ENCODE measurements around the gene KHNYN.

Gene KHNYN

GRCh38 chr14:24459331-24459730 lies 29.6 kb downstream of the KHNYN start:
- no peak overlapping the region for H4K12ac ChIP-seq (ENCODE audit: low read depth, low read length)
- no peak overlapping the region for H4K91ac ChIP-seq (ENCODE audit: low read depth, low read length)
- peaks cover 0 to 1% of the 10 kb centered on the region in 2 experiments for H3K36me3 ChIP-seq (ENCODE audit: control insufficient read depth in 1 of 2, insufficient read depth in 2 of 2, low read length in 2 of 2)
- no peak overlapping the region for H3K9ac ChIP-seq (ENCODE audit: low read length)
- no peaks in the 10 kb centered on the region for H3K27me3 ChIP-seq (ENCODE audit: insufficient read depth, low read length)
- no peak overlapping the region for H3K27ac ChIP-seq (ENCODE audit: low read depth, low read length)
- no peak overlapping the region for H3K4me2 ChIP-seq (ENCODE audit: low read length)
- H2BK5ac ChIP-seq (ENCODE audit: low read depth, low read length, poor library complexity) = no peak overlapping the region
- no peak overlapping the region for H2BK12ac ChIP-seq (ENCODE audit: low read length)
- no peaks in the 10 kb centered on the region for H3K79me1 ChIP-seq (ENCODE audit: low read length)
- H3K4me1 ChIP-seq (ENCODE audit: control insufficient read depth in 1 of 2, insufficient read depth in 2 of 2, low read length in 2 of 2) = no peaks in the 10 kb centered on the region
- no peak overlapping the region for H2BK120ac ChIP-seq (ENCODE audit: insufficient read depth, low read length, poor library complexity)
- H4K8ac ChIP-seq (ENCODE audit: low read depth, low read length) = no peak overlapping the region
- no peak overlapping the region for H3K4ac ChIP-seq (ENCODE audit: low read depth, low read length)
- H3K14ac ChIP-seq (ENCODE audit: low read length) = no peak overlapping the region
- no CpG with 5 or more reads among the region's 3 CpGs for WGBS (ENCODE audit: extremely low coverage, insufficient coverage, insufficient read length)
- no peak overlapping the region for H2AK5ac ChIP-seq (ENCODE audit: low read length)
- no peak overlapping the region for H3K4me3 ChIP-seq (ENCODE audit: low read depth, low read length)
- no peak overlapping the region for H3K18ac ChIP-seq (ENCODE audit: low read length)
- H3K23ac ChIP-seq (ENCODE audit: low read length) = no peak overlapping the region
- no peak overlapping the region for H2AFZ ChIP-seq (ENCODE audit: insufficient read depth, low read length, poor library complexity)
- H3K9me3 ChIP-seq (ENCODE audit: insufficient read depth, low read depth, low read length) = peaks cover 3% of the 10 kb centered on the region
- H3K79me2 ChIP-seq (ENCODE audit: control insufficient read depth, insufficient read depth, low read length, poor library complexity) = no peaks in the 10 kb centered on the region
- no peak for DNase-seq

GRCh38 chr14:24461336-24461735 lies 31.6 kb downstream of the KHNYN start:
- Histone ChIP-seq H3K4ac (ENCODE audit: low read depth, low read length) (no peak overlapping the region), H3K14ac (ENCODE audit: low read length) (no peak overlapping the region), H3K27ac (ENCODE audit: low read depth, low read length) (no peak overlapping the region), H2BK5ac (ENCODE audit: low read depth, low read length, poor library complexity) (no peak overlapping the region), H4K12ac (ENCODE audit: low read depth, low read length) (no peak overlapping the region), H2AK5ac (ENCODE audit: low read length) (no peak overlapping the region), H4K8ac (ENCODE audit: low read depth, low read length) (no peak overlapping the region), H3K9me3 (ENCODE audit: insufficient read depth, low read depth, low read length) (peaks cover 2% of the 10 kb centered on the region), H3K79me2 (ENCODE audit: control insufficient read depth, insufficient read depth, low read length, poor library complexity) (no peaks in the 10 kb centered on the region), H3K4me1 (ENCODE audit: control insufficient read depth in 1 of 2, insufficient read depth in 2 of 2, low read length in 2 of 2) (no peaks in the 10 kb centered on the region), H3K79me1 (ENCODE audit: low read length) (no peaks in the 10 kb centered on the region), H3K9ac (ENCODE audit: low read length) (no peak overlapping the region), H2BK120ac (ENCODE audit: insufficient read depth, low read length, poor library complexity) (no peak overlapping the region), H3K4me3 (ENCODE audit: low read depth, low read length) (no peak overlapping the region), H3K18ac (ENCODE audit: low read length) (no peak overlapping the region), H3K23ac (ENCODE audit: low read length) (no peak overlapping the region), H2BK12ac (ENCODE audit: low read length) (no peak overlapping the region), H3K36me3 (ENCODE audit: control insufficient read depth in 1 of 2, insufficient read depth in 2 of 2, low read length in 2 of 2) (no peaks in the 10 kb centered on the region), H2AFZ (ENCODE audit: insufficient read depth, low read length, poor library complexity) (no peak overlapping the region), H4K91ac (ENCODE audit: low read depth, low read length) (no peak overlapping the region), H3K27me3 (ENCODE audit: insufficient read depth, low read length) (no peaks in the 10 kb centered on the region), H3K4me2 (ENCODE audit: low read length) (no peak overlapping the region)
- no peak for DNase-seq

- Histone ChIP-seq H3K79me1 (ENCODE audit: low read length) (no peaks in the 10 kb centered on the region), H3K9me3 (ENCODE audit: insufficient read depth, low read depth, low read length) (no peaks in the 10 kb centered on the region), H3K4ac (ENCODE audit: low read depth, low read length) (no peak overlapping the region), H3K27ac (ENCODE audit: low read depth, low read length) (no peak overlapping the region), H2BK120ac (ENCODE audit: insufficient read depth, low read length, poor library complexity) (no peak overlapping the region), H4K12ac (ENCODE audit: low read depth, low read length) (no peak overlapping the region), H3K14ac (ENCODE audit: low read length) (no peak overlapping the region), H3K79me2 (ENCODE audit: control insufficient read depth, insufficient read depth, low read length, poor library complexity) (no peaks in the 10 kb centered on the region), H3K27me3 (ENCODE audit: insufficient read depth, low read length) (no peaks in the 10 kb centered on the region), H3K18ac (ENCODE audit: low read length) (no peak overlapping the region), H4K91ac (ENCODE audit: low read depth, low read length) (no peak overlapping the region), H2AK5ac (ENCODE audit: low read length) (no peak overlapping the region), H2BK5ac (ENCODE audit: low read depth, low read length, poor library complexity) (no peak overlapping the region), H3K23ac (ENCODE audit: low read length) (no peak overlapping the region), H4K8ac (ENCODE audit: low read depth, low read length) (no peak overlapping the region), H3K4me1 (ENCODE audit: control insufficient read depth in 1 of 2, insufficient read depth in 2 of 2, low read length in 2 of 2) (no peaks in the 10 kb centered on the region), H3K36me3 (ENCODE audit: control insufficient read depth in 1 of 2, insufficient read depth in 2 of 2, low read length in 2 of 2) (no peaks in the 10 kb centered on the region), H2AFZ (ENCODE audit: insufficient read depth, low read length, poor library complexity) (no peak overlapping the region), H3K9ac (ENCODE audit: low read length) (no peak overlapping the region), H2BK12ac (ENCODE audit: low read length) (no peak overlapping the region), H3K4me2 (ENCODE audit: low read length) (no peak overlapping the region), H3K4me3 (ENCODE audit: low read depth, low read length) (no peak overlapping the region)
- no peak for DNase-seq
- WGBS (ENCODE audit: extremely low coverage, insufficient coverage, insufficient read length) = no CpG with 5 or more reads among the region's 5 CpGs
Measured at GRCh38 chr14:24463017-24463883, 33.5 kb downstream of the KHNYN start.

- Histone ChIP-seq H3K4me3 (ENCODE audit: low read depth, low read length) (no peak overlapping the region), H2AFZ (ENCODE audit: insufficient read depth, low read length, poor library complexity) (no peak overlapping the region), H3K79me1 (ENCODE audit: low read length) (no peaks in the 10 kb centered on the region), H3K27ac (ENCODE audit: low read depth, low read length) (no peak overlapping the region), H3K14ac (ENCODE audit: low read length) (no peak overlapping the region), H3K9ac (ENCODE audit: low read length) (no peak overlapping the region), H3K4me1 (ENCODE audit: control insufficient read depth in 1 of 2, insufficient read depth in 2 of 2, low read length in 2 of 2) (no peaks in the 10 kb centered on the region), H3K36me3 (ENCODE audit: control insufficient read depth in 1 of 2, insufficient read depth in 2 of 2, low read length in 2 of 2) (no peaks in the 10 kb centered on the region), H4K8ac (ENCODE audit: low read depth, low read length) (no peak overlapping the region), H3K23ac (ENCODE audit: low read length) (no peak overlapping the region), H2BK5ac (ENCODE audit: low read depth, low read length, poor library complexity) (no peak overlapping the region), H4K91ac (ENCODE audit: low read depth, low read length) (no peak overlapping the region), H3K4ac (ENCODE audit: low read depth, low read length) (no peak overlapping the region), H2AK5ac (ENCODE audit: low read length) (no peak overlapping the region), H3K9me3 (ENCODE audit: insufficient read depth, low read depth, low read length) (no peaks in the 10 kb centered on the region), H3K27me3 (ENCODE audit: insufficient read depth, low read length) (no peaks in the 10 kb centered on the region), H2BK12ac (ENCODE audit: low read length) (no peak overlapping the region), H3K18ac (ENCODE audit: low read length) (no peak overlapping the region), H3K4me2 (ENCODE audit: low read length) (no peak overlapping the region), H3K79me2 (ENCODE audit: control insufficient read depth, insufficient read depth, low read length, poor library complexity) (no peaks in the 10 kb centered on the region), H2BK120ac (ENCODE audit: insufficient read depth, low read length, poor library complexity) (no peak overlapping the region), H4K12ac (ENCODE audit: low read depth, low read length) (no peak overlapping the region)
- DNase-seq = no peak
- WGBS (ENCODE audit: extremely low coverage, insufficient coverage, insufficient read length) = no CpG with 5 or more reads among the region's 4 CpGs
Measured at GRCh38 chr14:24463884-24464785, 34.4 kb downstream of the KHNYN start.
